Stimulated activated CD8-positive, alpha-beta memory T cell treated with anti-CD3 and anti-CD28 coated beads, Interleukin-4, amount 100 ng/mL, for 24 hours (primary cell): ENCODE results near the gene BCORL1.

Experiments used
- DNase-seq: peaks from one replicate; pipeline ENCODE4 v3.0.0-alpha.2; 2020; ENCODE audit warnings: low read depth

Gene BCORL1

GRCh38 chrX:130095249-130096030, 113.0 kb downstream of the BCORL1 start:
- no peak for DNase-seq

GRCh38 chrX:130097507-130098209, 115.2 kb downstream of the BCORL1 start:
- DNase-seq = no peak

DNA sequence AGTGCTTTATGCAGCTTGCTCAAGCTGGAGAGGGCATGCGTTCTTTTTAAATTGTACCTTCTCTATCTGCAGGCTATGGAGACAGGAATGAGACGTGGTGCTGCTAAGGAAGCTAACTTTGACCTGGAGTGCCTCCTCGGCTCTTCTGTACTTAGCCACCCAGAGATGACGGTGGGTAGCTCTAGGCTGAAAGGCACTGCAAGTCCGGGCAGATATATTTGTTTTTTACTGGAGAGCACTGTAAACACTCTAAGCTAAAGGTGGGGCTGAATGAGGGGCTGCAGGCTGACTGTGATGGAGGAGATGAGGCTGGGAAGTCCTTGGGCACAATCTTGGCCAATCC, 115.7 kb downstream of the BCORL1 start:
- DNase-seq = no peak

DNA sequence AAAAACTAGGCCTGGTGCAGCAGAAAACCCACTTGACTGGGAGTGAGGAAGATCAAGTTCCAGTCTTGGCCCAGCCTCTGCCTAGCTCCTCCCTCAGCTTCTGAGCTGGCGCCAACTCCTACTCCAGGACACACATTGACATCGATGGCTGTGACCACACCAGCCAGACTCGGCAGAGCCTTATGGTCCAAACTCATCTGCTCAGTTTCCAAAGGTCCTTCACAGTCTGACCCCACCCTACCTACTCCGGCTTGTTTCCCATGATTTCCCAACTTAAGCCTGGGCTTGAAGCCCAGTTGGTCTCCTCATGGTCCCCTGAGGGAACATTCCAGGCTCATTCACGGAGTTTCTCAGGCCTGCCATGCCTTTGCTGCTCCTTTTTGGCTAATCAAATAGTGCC, 117.7 kb downstream of the BCORL1 start:
- DNase-seq = no peak

DNA sequence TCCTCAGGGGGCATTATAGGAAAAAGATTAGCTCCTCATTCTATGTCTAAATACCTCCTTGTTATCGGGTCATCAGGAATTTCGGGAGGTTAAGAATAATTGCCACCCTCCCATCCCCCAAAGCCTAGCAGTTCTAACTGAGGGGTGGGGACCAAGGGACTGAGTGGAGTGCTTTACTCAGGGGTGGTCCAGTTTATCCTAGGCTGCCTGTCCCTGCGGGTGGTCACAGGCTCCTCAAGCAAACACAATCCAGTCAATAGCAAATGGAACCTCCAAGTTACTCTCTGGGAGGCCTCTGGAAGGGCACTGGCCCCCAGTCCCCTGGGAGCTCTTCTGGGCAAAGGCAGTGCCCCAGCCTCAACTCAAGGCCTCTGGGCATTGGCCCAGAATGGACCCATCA, 121.2 kb downstream of the BCORL1 start:
- DNase-seq = no peak

- DNase-seq = no peak
Measured at GRCh38 chrX:130105244-130105643, 122.8 kb downstream of the BCORL1 start.

DNA sequence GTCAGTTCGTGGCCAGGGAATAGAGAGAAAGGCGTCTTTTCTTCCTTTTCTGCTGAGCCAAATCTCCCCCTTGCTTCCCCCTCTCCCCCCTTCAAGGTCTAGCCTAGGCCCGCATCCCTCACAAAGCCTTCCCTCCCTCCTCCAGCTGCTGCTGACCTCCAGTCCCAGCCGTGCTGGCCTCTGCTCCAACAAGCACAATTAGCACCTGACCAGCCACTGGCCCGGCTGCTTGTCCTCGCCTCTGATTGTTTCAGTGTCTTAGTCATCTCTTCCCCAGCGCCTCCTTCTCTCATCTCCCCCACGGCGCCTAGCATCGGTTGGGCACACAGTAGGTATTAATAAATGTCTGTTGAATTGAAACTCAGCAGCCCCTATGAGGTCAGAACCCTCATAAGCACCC, 123.6 kb downstream of the BCORL1 start:
- DNase-seq = no peak
